Urothelium cell line (cell line): ENCODE measurements around the gene ACAP3.
"Not testable (repeated sequence)": the region's sequence is repeated elsewhere in the genome, so short reads cannot be mapped to it uniquely, and the experiment has no call there.

Experiments used
- DNase-seq: peaks from one replicate; pipeline ENCODE4 v3.0.0; 2011; ENCODE audit warnings: low spot score, mixed read lengths
- FAIRE-seq: peaks from 2 replicates; lab custom pipeline; 2011; peaks lifted over from hg19 to GRCh38; lab: Jason Lieb, UNC

ACAP3 gene

DNA sequence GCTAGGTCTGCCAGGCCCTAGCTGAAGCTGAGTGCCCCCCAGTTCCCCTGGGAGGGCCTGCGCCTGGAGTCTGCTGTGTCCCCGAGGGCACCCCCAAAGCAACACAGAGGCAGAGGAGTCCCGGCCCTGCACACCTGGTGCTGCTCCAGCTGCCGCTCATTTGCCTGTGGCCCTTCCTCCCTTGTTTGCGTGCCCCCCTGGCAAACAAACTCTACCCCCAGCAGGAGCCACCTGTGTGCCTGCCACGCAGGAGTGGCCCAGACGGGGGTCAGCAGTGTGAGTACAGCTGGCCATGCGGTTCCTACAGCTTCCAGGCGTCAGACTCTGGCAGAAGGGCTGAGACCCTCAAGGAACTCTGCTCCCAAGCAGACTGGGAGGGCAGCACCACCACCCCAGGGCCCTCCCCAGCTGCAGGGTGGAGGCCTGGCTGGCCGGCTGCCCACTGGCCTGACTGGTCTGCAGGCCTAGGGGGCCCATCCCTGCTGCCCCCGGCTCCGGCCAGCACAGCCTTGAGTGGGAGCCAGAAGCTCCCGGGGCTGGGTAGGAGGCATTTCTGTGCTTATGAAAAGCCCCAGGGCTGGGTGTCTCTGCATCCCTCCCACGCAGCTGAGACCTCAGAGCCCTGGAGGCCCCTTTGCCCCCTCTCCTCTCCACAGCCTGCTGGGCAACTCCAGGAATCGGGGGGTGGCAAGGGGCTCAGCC, 22.8 kb upstream of the ACAP3 start:
- DNase-seq = no peak

GRCh38 chr1:1329304-1330210, 21.8 kb upstream of the ACAP3 start:
- DNase-seq = no peak
- peak; percentile 87 for FAIRE-seq

More for the DNA sequence above, 22.8 kb upstream of the ACAP3 start:
- no peak for FAIRE-seq

DNA sequence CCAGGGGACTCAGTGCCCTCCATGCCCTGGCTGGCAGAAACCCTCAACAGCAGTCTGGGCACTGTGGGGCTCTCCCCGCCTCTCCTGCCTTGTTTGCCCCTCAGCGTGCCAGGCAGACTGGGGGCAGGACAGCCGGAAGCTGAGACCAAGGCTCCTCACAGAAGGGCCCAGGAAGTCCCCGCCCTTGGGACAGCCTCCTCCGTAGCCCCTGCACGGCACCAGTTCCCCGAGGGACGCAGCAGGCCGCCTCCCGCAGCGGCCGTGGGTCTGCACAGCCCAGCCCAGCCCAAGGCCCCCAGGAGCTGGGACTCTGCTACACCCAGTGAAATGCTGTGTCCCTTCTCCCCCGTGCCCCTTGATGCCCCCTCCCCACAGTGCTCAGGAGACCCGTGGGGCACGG, 20.5 kb upstream of the ACAP3 start:
- no peak for DNase-seq
- no peak for FAIRE-seq

DNA sequence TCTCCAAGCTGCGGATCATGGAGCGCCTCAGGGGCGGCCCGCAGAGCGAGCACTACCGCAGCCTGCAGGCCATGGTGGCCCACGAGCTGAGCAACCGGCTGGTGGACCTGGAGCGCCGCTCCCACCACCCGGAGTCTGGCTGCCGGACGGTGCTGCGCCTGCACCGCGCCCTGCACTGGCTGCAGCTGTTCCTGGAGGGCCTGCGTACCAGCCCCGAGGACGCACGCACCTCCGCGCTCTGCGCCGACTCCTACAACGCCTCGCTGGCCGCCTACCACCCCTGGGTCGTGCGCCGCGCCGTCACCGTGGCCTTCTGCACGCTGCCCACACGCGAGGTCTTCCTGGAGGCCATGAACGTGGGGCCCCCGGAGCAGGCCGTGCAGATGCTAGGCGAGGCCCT, 19.6 kb upstream of the ACAP3 start:
- FAIRE-seq (no peak), DNase-seq (no peak)

- FAIRE-seq = no peak
Observed at GRCh38 chr1:1326075-1326605, 18.4 kb upstream of the ACAP3 start.

DNA sequence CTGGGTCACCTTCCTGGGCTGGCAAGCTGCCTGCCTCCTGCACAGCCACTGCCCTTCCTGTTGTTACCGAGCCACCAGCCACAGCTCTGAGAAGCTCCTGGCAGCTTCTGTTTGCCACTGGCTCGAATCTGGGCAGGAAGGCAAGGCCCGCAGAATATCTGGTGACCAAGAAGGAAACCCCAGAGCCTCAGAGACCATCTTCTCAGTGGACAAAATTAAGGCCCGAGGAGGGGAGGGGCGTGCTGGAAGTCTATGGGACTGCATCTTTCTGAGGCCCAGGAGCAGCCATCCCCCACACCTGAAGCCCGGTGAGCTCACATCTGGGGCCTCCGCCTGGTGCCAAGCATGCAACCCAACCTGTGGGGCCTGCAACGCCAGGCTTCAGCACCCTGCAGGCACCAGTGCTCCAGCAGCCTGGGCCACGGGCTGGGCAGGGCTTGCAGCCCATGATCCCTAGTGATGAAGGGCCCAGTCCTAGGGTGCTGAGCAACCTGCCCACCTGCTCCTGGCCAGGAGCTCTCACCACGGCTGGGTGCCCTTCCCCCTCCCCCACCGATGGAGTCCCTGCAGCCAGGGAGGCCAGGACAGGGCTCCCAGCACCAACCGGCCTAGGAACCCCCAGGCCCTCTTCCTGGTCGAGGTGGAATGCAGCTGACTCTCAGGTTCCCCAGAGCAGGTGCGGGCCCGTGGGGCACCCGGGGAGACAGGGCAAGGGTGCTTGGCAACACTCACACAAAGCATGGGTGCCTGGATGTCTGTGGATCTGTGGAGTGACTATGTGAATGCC, 17.8 kb upstream of the ACAP3 start:
- DNase-seq (no peak), FAIRE-seq (no peak)

More at GRCh38 chr1:1326075-1326605, 18.4 kb upstream of the ACAP3 start:
- no peak for DNase-seq

- peak; percentile 59 for FAIRE-seq
- DNase-seq = peak; percentile 97
Observed at GRCh38 chr1:1324524-1325287, 17.0 kb upstream of the ACAP3 start, which contains the start of the genes CPTP and INTS11. Gene CPTP (plus strand): TSS chr1:1324802. CDS start chr1:1326911, 2,109 bp downstream. Gene INTS11 (minus strand): TSS chr1:1324660. CDS start chr1:1324608, 52 bp downstream.

- FAIRE-seq = no peak
- no peak for DNase-seq
Observed at GRCh38 chr1:1324084-1324523, 16.4 kb upstream of the ACAP3 start.

DNA sequence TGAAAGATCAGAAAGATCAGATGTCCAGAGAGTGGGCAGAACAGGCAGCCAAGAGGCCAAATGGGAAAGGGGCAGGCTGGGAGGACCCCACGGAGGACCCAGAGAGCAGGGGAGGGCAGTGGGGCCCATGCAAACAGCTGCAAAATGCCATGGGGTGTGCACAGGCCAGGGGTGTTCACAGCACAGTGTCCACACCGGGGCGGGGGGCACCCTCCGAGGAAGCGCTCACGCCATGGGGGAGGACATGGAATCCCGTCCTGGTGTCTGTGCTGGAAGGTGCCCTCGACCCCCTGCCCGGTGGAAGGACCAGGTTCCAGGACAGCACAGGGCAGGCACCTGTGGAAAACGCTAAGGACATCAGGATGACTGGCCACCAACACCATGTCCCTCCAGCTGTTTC, 15.2 kb upstream of the ACAP3 start:
- DNase-seq (no peak), FAIRE-seq (no peak)

- no peak for DNase-seq
- no peak for FAIRE-seq
Observed at GRCh38 chr1:1322418-1322817, 14.7 kb upstream of the ACAP3 start.

GRCh38 chr1:1321477-1321876, 13.7 kb upstream of the ACAP3 start:
- FAIRE-seq (no peak), DNase-seq (no peak)

DNA sequence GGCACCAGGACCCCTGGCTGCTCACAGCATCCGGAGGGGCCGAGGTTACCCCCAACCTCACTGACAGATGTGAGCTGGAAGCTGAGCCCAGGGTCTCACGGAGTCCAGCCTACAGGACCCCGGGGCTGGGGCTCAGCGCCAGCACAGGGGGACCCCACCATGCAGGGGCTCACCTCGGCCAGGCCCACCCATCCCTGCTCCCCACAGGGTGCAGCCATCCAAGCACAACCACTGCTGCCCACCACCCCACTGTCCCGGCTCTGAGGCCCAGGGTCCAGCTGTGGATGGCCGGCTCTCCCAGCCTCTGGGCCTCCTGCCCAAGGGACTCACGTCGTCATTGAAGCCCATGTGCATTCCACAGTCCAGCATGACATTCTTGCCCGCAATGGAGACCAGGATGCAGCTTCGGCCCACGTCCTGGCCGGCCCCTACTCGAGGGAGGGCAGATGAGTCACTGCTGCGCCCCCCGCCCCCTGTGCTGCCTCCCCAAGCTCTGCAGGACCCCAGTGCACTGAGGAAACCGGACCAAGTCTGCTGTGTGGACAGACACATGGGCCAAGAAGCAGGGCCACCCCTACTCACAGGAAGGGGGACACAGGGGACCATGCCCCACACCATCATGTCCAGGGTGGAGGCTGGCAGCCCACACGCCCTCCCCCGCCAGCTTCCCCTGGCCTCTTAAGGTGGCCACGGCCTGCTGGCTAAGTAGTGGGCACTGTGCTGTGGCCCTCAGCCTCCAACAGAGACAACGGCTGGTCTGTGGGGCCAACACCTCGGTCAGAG, 13.1 kb upstream of the ACAP3 start:
- DNase-seq (no peak), FAIRE-seq (no peak)

- DNase-seq = no peak
- no peak for FAIRE-seq
Observed at GRCh38 chr1:1319646-1319941, 11.9 kb upstream of the ACAP3 start.

GRCh38 chr1:1318777-1319645, 11.3 kb upstream of the ACAP3 start:
- DNase-seq (no peak), FAIRE-seq (no peak)

GRCh38 chr1:1318131-1318652, 10.5 kb upstream of the ACAP3 start:
- peak; percentile 50 for DNase-seq
- FAIRE-seq = no peak

GRCh38 chr1:1317420-1317819, 9.7 kb upstream of the ACAP3 start:
- DNase-seq = no peak
- no peak for FAIRE-seq

- FAIRE-seq, DNase-seq: not testable (repeated sequence)
Observed at GRCh38 chr1:1316199-1316598, 8.5 kb upstream of the ACAP3 start.

GRCh38 chr1:1315435-1315954, 7.8 kb upstream of the ACAP3 start:
- DNase-seq = no peak
- FAIRE-seq = no peak
